GM10847 (cell line): ENCODE results near the gene ORC6.

Source experiments
- POLR2A ChIP-seq: IDR thresholded peaks from 2 replicates; pipeline ENCODE4 v1.6.1; 2011; ENCODE audit not compliant: insufficient read length; ENCODE audit errors: extremely low read depth

ORC6 gene

GRCh38 chr16:46745617-46746016 is 56.2 kb downstream of the ORC6 start:
- no peak for TF ChIP-seq POLR2A

GRCh38 chr16:46746821-46747776 is 57.6 kb downstream of the ORC6 start:
- no peak for TF ChIP-seq POLR2A
